GM19099 (cell line): Measurements from ENCODE around the gene ZFAND6.

Experiments used
- POLR2A ChIP-seq: IDR thresholded peaks from 3 replicates; pipeline ENCODE4 v1.6.1; 2011; ENCODE audit warnings: low read depth; ENCODE audit not compliant: insufficient read length; ENCODE audit errors: extremely low read depth

The ZFAND6 gene

DNA sequence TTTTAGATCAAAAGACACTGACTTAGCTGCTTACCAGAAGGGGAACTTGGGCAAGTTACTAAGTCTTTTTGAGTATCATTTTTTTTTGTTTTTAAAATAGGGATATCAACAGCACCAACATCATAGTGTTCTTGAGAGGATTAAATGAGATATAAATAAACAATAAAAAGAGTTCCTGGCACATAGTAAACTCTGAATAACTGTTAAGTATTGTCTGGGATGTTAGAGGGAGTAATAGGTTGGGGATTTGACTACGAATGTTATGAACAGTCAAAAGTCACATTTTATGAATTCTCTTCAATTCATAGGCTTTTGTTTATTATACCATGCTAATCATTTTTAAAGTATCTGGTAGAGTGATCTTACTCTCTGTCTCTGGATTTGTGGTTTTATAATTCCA is 55.5 kb downstream of the ZFAND6 start:
- TF ChIP-seq POLR2A: no peak

DNA sequence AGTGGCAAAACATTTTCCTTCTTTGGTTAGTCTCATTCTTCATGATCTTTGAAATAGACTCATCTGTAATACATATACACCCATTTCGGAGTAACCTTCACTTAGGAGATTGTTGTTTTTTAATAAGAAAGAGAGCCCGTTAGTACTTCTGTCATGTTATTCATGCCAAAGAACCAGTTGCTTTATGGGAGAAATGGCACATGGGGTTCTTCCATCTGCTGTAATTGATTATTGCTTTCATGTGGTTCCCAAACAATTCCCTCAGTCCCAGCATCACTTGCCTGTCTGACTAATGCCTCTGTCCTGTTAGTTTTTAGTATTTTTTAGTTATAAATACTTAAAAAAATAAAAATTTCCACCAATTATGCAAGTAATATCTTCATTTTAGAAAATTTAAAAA is 59.5 kb downstream of the ZFAND6 start:
- no peak for TF ChIP-seq POLR2A

DNA sequence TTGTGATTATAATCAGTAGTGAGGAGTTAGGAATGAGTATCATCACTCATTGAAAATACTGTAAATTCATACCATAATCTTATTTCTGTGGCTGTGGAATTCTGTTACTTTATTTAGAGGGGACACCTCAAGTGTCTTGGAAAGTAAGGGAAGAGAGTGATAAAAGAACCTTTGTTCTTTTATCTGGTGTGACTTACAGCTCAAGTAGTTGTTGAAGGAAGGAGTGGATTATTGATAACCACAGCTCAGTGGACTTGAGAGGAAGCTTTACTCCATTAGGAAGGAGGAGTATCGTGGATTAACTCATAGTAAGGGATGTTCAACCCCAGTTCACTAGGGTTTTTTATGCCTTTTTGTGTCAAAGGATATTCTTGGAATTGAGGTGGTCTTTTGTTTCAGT is 61.2 kb downstream of the ZFAND6 start:
- TF ChIP-seq POLR2A: no peak

DNA sequence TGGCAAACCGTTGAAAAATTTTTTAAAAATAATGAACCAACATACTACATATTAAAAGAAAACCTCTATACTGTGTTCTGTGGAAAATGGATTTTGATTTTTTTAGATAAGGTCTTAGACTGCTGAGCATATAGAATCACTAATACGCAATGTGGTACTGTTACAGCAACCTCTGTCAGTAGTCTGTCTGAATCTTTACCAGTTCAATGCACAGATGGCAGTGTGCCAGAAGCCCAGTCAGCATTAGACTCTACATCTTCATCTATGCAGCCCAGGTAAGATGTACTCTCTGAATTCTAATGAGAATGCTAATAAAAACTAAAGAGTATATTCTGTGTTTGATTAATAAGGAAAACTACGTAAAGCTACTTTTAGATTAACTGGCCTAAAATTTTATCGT is 62.1 kb downstream of the ZFAND6 start:
- no peak for TF ChIP-seq POLR2A

DNA sequence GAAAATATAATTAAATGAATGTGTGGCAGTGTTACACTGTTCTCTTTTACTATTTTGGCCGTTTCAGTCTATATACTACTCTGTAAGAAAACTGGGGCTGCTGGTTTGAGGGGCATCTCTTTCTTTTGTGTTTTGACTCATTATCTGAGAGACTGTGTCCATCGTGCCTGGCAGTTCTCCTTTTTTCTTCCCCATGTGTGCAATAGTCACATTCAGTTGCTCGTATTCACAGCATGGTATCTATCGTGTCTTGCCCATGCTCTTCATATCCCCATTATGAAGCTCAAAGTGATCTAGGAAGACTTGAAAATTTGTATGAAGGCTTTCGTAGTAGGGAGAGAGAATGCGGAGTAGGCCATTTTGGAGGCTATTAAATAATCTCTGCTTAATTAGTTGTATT is 63.6 kb downstream of the ZFAND6 start:
- TF ChIP-seq POLR2A: no peak

DNA sequence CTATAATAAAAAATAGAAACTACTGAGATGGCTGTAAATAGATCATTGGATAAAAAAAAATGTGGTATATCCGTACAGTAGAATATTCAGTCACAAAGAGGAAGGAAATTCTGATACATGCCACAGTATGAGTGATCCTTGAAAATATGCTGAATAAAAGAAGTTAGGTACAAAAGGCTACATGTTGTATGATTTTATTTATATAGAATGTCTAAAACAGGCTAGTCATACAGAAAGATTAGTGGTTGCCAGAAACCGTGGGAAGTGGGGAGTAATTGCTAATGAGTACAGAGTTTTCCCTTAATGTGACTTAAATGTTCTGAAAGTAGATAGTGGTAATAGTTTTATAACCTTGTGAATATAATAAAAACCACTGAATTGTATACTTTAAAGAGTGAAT is 68.4 kb downstream of the ZFAND6 start:
- no peak for TF ChIP-seq POLR2A

DNA sequence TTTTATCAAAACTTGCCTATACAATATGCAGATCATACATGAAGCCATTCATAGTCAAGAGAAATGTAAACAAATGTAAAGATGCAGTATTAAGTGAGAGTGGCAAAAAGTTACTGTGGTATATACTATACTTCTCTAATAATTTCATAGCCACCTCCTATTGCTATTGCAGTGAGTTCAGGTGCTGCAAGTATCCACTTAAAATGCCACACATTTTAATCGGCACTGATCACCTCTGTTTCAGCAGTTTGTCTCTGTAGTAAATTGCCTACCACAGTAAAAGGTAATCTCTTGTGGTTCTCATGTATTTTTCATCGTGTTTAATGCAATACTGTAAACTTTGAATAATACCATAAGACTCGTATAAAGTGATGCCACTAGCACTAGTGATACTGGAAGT is 72.9 kb downstream of the ZFAND6 start:
- TF ChIP-seq POLR2A: no peak

DNA sequence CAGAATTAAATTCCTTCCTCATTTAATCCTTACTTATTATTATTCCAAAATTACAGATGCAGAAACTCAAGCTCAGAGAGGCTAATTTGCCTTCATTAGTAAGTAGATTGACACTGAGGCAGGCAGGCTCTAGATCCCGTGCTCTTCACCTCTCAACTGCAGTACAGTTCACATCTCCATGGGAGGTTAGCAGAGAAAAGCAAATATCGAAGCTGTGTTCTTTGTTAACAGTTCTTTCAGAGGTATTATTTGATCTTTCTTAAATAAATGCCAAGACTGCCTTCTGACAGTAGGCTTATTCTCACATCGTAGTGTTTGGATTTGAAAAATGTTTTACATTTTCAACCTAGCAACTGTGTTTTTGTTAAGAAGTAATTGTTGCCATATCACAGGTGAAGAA is 77.4 kb downstream of the ZFAND6 start:
- TF ChIP-seq POLR2A: no peak

DNA sequence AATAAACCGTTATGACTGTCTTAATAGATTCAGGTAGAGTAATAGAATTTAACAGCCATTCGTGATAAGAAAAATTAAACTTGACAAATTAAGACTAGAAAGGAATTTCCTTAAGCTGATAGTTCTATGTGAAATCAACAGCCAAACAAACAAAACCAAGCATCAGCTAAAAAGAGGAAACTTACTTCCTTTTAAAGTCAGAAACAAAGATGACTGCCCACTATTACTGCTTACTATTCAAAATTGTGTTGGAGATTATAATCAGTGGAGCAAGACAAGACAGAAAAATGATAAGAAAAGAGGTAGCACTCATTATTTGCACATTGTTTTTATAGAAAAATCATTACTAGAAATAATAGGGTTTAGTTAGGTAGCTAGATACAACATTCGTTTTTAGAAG is 79.5 kb downstream of the ZFAND6 start:
- TF ChIP-seq POLR2A: no peak

DNA sequence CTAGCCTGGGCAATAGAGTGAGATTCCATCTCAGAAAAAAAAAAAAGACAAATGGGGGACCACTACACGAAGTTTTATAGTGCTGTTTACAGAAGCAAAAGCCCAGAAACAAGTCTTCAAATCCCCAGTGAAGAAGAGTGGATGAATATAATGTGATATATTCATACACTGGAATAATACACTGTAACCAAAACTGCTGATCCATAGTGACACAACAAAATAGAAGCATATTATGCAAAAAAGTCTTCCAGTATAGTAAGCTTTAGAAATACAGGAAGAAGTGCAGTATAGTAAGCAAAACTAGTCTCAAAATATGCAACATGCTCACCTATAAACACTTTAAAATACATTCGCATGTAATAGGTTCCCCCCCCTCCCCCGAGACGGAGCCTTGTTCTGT is 81.4 kb downstream of the ZFAND6 start:
- no peak for TF ChIP-seq POLR2A

DNA sequence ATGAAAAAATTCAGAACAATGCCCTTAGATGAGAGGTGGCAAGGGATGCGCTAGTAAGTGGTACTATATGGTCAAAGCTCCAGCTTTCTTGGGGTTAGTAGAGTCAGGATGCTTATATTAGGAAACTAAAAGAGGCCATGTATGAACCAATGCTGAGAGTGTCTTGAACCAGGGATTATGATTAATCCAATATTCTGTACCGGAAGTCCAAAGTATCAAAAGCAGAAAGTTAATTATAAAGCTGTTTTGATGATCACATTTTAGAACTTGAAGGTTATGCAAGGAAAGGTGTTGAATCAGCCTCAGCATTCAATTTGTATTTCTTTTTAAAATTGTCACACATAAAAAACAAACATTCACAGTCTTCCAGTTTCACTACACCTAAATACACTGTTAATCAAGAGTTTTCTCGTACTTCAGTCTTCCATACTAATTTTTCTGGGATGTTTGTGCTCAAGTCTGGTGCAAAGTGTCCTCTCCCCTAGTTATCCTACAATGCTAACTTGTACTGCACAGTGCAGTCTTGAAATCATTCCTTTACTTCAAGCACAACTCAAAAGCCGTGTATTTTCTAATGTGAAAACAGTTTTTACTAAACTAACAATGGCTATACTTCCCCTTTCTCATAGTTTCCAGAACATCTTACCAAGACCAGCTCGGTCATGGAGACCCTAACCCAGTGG is 82.6 kb downstream of the ZFAND6 start:
- no peak for TF ChIP-seq POLR2A

DNA sequence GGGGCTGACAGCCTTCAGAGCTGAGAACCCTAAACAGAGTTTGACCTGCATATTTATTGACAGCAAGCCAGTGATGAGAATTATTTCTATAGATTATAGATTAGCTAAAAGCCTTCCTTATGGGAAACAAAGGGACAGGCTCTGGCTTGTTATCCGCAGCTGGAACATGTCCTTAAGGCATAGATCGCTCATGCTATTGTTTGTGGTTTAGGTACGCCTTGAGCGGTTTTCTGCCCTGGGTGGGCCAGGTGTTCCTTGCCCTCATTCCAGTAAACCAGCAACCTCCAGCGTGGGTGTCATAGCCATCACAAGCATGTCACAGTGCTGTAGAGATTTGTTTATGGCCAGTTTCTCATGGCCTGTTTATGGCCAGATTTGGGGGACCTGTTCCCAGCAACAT is 83.2 kb downstream of the ZFAND6 start:
- TF ChIP-seq POLR2A: no peak

DNA sequence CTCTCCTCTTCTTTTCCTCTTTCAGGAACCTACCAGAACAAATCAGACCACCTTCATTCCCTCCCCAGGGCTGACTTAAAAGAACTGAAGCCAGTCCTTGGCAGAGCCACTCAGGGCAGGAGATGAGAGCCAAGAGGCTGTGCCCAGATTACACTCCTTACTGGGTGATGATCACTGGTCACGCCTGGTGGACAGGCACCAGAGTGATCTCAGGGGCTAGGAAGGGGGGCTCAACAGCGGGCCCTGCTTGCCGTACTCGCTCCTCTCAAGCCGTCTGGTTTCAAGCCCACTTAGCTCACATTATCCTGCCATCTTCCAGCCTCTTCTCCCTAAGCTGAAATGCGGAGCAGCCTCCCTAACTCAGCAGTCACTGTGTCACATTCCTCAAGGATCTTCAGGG is 91.7 kb downstream of the ZFAND6 start:
- TF ChIP-seq POLR2A: no peak

DNA sequence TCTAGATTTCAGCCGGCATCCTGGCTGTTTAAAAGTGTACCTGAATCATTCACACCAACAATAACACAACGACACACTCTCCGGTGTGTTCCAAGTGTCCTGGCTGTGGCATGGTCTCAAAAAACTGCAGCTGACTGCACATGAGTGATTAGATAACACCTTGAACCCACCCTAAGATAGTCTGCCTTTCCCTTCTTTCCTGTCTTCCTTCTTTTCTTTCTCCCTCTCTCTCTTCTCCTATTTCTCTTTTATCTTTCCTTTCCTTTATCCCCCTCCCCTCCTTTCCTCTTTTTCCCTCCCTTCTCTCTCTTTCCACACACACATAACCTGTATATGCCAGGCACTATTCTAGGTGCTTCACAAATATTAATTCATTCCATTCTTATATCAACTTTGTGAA is 92.1 kb downstream of the ZFAND6 start:
- TF ChIP-seq POLR2A: no peak

DNA sequence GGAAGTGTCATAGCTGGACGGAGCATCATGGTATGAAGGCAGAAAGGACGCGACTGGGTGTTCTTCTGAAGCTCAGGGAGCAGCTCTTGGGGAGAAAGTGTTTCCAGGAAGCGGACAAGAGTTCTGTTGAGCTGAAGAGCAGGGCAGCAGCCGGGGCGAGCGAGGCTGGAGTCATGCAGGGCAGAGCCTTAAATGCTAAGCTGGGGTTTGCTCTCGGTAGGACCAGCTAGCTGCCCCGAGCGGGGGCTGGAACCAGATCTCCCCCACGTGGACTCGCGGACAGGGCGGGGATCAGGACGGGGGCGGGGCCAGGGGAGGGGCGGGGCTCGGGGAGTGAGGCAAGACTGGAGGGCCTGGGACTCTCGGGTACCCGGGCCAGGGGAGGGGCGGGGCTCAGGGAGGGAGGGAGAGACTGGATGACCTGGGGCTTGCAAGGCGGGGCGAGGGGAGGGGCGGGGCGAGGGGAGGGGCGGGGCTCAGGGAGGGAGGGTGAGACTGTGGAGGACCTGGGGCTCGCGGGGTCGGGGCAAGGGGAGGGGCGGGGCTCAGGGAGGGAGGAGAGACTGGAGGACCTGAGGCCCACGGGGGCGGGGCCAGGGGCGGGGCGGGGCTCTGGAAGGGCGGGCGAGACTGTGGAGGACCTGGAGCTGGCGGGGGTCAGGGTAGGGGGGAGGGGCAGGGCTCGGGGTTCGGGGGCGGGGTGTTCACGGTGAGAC is 92.9 kb downstream of the ZFAND6 start:
- no peak for TF ChIP-seq POLR2A
